Left ventricle myocardium inferior (tissue), 1 donor: Measurements from ENCODE around the gene MOB1B. TPM values are rescaled to one million over a fixed set of nuclear protein-coding genes. Genes with fewer than 3 reads are reported as not detected.

Experiments used
- DNase-seq: peaks from one replicate; pipeline ENCODE4 v3.0.0-alpha.2; 2020
- H3K27ac ChIP-seq: fragments of 200-600 bp; replicated peaks from 2 replicates; pipeline ENCODE4 v1.8.0; 2021
- H3K27me3 ChIP-seq: fragments of 200-600 bp; 2 replicates; pipeline ENCODE4 v1.8.0; 2021; ENCODE audit warnings: low read depth
- H3K36me3 ChIP-seq: fragments of 200-600 bp; 2 replicates; pipeline ENCODE4 v1.8.0; 2021
- H3K4me1 ChIP-seq: fragments of 200-600 bp; 2 replicates; pipeline ENCODE4 v1.8.0; 2021
- H3K4me3 ChIP-seq: fragments of 200-600 bp; 2 replicates; pipeline ENCODE4 v1.8.0; 2021; ENCODE audit warnings: mild to moderate bottlenecking, moderate library complexity
- H3K9me3 ChIP-seq: fragments of 200-600 bp; replicated peaks from 2 replicates; pipeline ENCODE4 v1.8.0; 2021
- CTCF ChIP-seq: fragments of 200-600 bp; IDR thresholded peaks from 2 replicates; pipeline ENCODE4 v1.8.0; 2021; ENCODE audit warnings: antibody characterized with exemption, mild to moderate bottlenecking, borderline replicate concordance
- intact Hi-C: fragments of 100-400 bp; cut with micrococcal nuclease; formaldehyde crosslinking; loops from one replicate; pipeline ENCODE4 v1.11.0; 2022
- total RNA-seq: library from RNA; stranded (reverse); fragmentation: NEBNext Ultra II Directional; extraction: Animal tissue kit (Norgen Biotek cat#: 25700); gene quantifications from one replicate; pipeline ENCODE4 v1.2.1, GENCODE V29; 2021
- donor health status: DM: no; HTN: yes; CAD: no; lungs with severe emphysema.

Gene MOB1B
- total RNA-seq, 1 donor from 2014 or later = 18.3 TPM

- no peak for TF ChIP-seq CTCF
- no peak for DNase-seq
- no peaks in the 10 kb centered on the region for H3K27me3 ChIP-seq
- H3K27ac ChIP-seq = peak overlapping the region; percentile 91
- peak overlapping the region; percentile 88 for H3K4me3 ChIP-seq
- peaks cover 14% of the 10 kb centered on the region for H3K36me3 ChIP-seq
- peaks cover 37% of the 10 kb centered on the region for H3K4me1 ChIP-seq
- intact Hi-C loops = no loop called here
- no peaks in the 10 kb centered on the region for H3K9me3 ChIP-seq
Measured at GRCh38 chr4:70901607-70901983, 574 bp upstream of the MOB1B start.

GRCh38 chr4:70902577-70903290 is 565 bp downstream of the MOB1B start:
- H3K27me3 ChIP-seq = no peaks in the 10 kb centered on the region
- intact Hi-C loops = no loop called here
- peak overlapping the region; percentile 88 for H3K4me3 ChIP-seq
- no peaks in the 10 kb centered on the region for H3K9me3 ChIP-seq
- H3K36me3 ChIP-seq = peaks cover 14% of the 10 kb centered on the region
- peaks cover 35% of the 10 kb centered on the region for H3K4me1 ChIP-seq
- no peak for TF ChIP-seq CTCF
- peak overlapping the region; percentile 91 for H3K27ac ChIP-seq
- DNase-seq = no peak

- Histone ChIP-seq H3K4me1 (peaks cover 35% of the 10 kb centered on the region), H3K9me3 (no peaks in the 10 kb centered on the region), H3K27me3 (no peaks in the 10 kb centered on the region), H3K27ac (peak overlapping the region; percentile 91), H3K36me3 (peaks cover 14% of the 10 kb centered on the region), H3K4me3 (peak overlapping the region; percentile 88)
- no peak for DNase-seq
- intact Hi-C loops = no loop called here
- no peak for TF ChIP-seq CTCF
Measured at GRCh38 chr4:70903291-70903603, 1.1 kb downstream of the MOB1B start.

- H3K4me1 ChIP-seq = peaks cover 11% of the 10 kb centered on the region
- H3K4me3 ChIP-seq = no peak overlapping the region
- TF ChIP-seq CTCF = no peak
- DNase-seq = no peak
- peaks cover 14% of the 10 kb centered on the region for H3K36me3 ChIP-seq
- no peaks in the 10 kb centered on the region for H3K27me3 ChIP-seq
- H3K9me3 ChIP-seq = no peaks in the 10 kb centered on the region
- no peak overlapping the region for H3K27ac ChIP-seq
- intact Hi-C loops = no loop called here
Measured at GRCh38 chr4:70908993-70909556, 6.9 kb downstream of the MOB1B start.

GRCh38 chr4:70914000-70914399 is 11.8 kb downstream of the MOB1B start:
- no peak for DNase-seq
- intact Hi-C loops = no loop called here
- Histone ChIP-seq H3K4me1 (peaks cover 16% of the 10 kb centered on the region), H3K36me3 (no peaks in the 10 kb centered on the region), H3K27me3 (no peaks in the 10 kb centered on the region), H3K4me3 (no peak overlapping the region), H3K9me3 (no peaks in the 10 kb centered on the region), H3K27ac (no peak overlapping the region)
- TF ChIP-seq CTCF = no peak
